ENCODE results near the gene ACADVL.

- TF ChIP-seq YY1 (IDR thresholded peaks at IDR 0.05; ENCODE audit: insufficient read depth, insufficient read length), result no peak
- no peak for TF ChIP-seq ZNF274 (IDR thresholded peaks at IDR 0.05; ENCODE audit: low read depth, low read length)
- TF ChIP-seq SUZ12 (IDR thresholded peaks at IDR 0.05; ENCODE audit: extremely low read depth, insufficient read depth, insufficient read length), result no peak
Measured at GRCh38 chr17:7175330-7175733, 44.4 kb upstream of the ACADVL start.

Data from NT2/D1 (cell line).